Measurements from ENCODE around the gene TTC4. TPM values are rescaled to one million over a fixed set of nuclear protein-coding genes. Genes with fewer than 3 reads are reported as not detected.

The TTC4 gene
- polyA plus RNA-seq, 1 of the 3 experiments (the other 2 are of a cell fraction), result 17.9 TPM

DNA sequence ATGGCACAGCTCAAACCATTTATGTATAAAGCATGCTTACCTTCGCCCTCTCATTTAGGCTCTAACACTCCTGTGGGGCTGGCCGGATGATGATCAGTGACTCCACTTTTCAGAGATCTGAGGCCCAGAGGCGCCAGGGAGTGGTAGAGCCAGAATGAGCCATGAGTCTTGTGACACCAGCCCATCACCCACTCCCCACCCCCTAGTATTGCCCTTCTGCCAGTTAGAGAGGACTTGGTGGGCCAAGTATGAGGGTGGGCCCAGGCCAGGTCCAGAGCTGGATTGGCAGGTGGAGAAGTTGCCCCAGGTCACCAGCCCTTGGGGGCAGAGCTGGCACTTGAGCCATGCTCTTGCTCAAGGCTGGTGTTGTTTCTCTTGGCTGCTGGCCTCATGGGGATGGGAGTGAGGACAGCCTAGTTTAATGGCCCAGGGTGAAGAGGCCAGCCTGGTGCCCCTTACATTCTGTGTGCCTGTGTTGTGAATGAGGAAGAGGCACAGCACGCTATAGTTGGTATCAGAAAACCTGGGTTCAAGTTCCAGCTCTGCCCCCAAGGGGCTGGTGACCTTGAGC is 30.2 kb upstream of the TTC4 start:
- POLR2A ChIA-PET, result no interaction called here
- Histone ChIP-seq H2AFZ (ENCODE audit: low read depth) (no peak overlapping the region), H3K4me2 (no peak overlapping the region), H3K79me2 (ENCODE audit: insufficient read depth) (no peaks in the 10 kb centered on the region), H3K4me3 (ENCODE audit: low read depth in 2 of 2, low read length in 1 of 2) (no peak overlapping the region), H3K27ac (ENCODE audit: low read depth in 2 of 2, low read length in 1 of 2) (no peak overlapping the region), H3K4me1 (ENCODE audit: control insufficient read depth in 1 of 2, insufficient read depth in 2 of 2, low read depth in 1 of 2, low read length in 1 of 2) (no peaks in the 10 kb centered on the region; a peak in 1 of 4 replicates), H4K20me1 (ENCODE audit: insufficient read depth) (no peaks in the 10 kb centered on the region), H3K9me2 (no peaks in the 10 kb centered on the region), H3K9me3 (no peaks in the 10 kb centered on the region), H3K27me3 (ENCODE audit: insufficient read depth) (no peaks in the 10 kb centered on the region), H3K36me3 (replicated peaks in 1 of 2; ENCODE audit: control insufficient read depth in 1 of 2, insufficient read depth in 2 of 2, low read length in 1 of 2) (no peaks in the 10 kb centered on the region), H3F3A (replicated peaks; ENCODE audit: insufficient read depth) (no peaks in the 10 kb centered on the region), H3K9ac (no peak overlapping the region)
- WGBS (ENCODE audit: low lambda C conversion rate), result 40% methylated on average over 1 of the region's 4 CpGs
- CTCF ChIA-PET, result interaction anchor here (1.1 to 1.6 kb wide), 2 partner anchors 12 to 27 kb away, joined by 4 to 5 read pairs; no protein-coding TSS in a partner anchor
- no peak for DNase-seq
- TF ChIP-seq GATA2 (CRISPR knock-in tag; IDR thresholded peaks at IDR 0.05) (no peak), YY1 (IDR thresholded peaks at IDR 0.05; ENCODE audit: low read depth) (no peak), SMC3 (IDR thresholded peaks at IDR 0.05; ENCODE audit: low read depth, low read length) (no peak), TCF12 (IDR thresholded peaks at IDR 0.05) (no peak), GABPA (IDR thresholded peaks at IDR 0.05; ENCODE audit: low read depth) (no peak), MEF2A (IDR thresholded peaks at IDR 0.05; ENCODE audit: borderline replicate concordance, low read depth) (no peak), RXRA (IDR thresholded peaks at IDR 0.05; ENCODE audit: borderline replicate concordance, low read depth) (no peak), SIN3A (IDR thresholded peaks at IDR 0.05; ENCODE audit: borderline replicate concordance, low read depth, low read length) (no peak), POLR2AphosphoS5 (IDR thresholded peaks at IDR 0.05; ENCODE audit: low read depth, low read length) (no peak), RAD21 (IDR thresholded peaks at IDR 0.05; ENCODE audit: low read length) (no peak), TAF1 (IDR thresholded peaks at IDR 0.05; ENCODE audit: borderline replicate concordance, low read depth, low read length) (no peak), NFIC (IDR thresholded peaks at IDR 0.05; ENCODE audit: borderline replicate concordance) (no peak), JUND (IDR thresholded peaks at IDR 0.05) (no peak), EZH2phosphoT487 (IDR thresholded peaks at IDR 0.05; ENCODE audit: borderline replicate concordance, low read depth) (no peak)
- TF ChIP-seq, protein P1, sequence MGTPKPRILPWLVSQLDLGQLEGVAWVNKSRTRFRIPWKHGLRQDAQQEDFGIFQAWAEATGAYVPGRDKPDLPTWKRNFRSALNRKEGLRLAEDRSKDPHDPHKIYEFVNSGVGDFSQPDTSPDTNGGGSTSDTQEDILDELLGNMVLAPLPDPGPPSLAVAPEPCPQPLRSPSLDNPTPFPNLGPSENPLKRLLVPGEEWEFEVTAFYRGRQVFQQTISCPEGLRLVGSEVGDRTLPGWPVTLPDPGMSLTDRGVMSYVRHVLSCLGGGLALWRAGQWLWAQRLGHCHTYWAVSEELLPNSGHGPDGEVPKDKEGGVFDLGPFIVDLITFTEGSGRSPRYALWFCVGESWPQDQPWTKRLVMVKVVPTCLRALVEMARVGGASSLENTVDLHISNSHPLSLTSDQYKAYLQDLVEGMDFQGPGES (IDR thresholded peaks at IDR 0.05; ENCODE audit: low read depth, low read length), result no peak
- TF ChIP-seq, protein P2, sequence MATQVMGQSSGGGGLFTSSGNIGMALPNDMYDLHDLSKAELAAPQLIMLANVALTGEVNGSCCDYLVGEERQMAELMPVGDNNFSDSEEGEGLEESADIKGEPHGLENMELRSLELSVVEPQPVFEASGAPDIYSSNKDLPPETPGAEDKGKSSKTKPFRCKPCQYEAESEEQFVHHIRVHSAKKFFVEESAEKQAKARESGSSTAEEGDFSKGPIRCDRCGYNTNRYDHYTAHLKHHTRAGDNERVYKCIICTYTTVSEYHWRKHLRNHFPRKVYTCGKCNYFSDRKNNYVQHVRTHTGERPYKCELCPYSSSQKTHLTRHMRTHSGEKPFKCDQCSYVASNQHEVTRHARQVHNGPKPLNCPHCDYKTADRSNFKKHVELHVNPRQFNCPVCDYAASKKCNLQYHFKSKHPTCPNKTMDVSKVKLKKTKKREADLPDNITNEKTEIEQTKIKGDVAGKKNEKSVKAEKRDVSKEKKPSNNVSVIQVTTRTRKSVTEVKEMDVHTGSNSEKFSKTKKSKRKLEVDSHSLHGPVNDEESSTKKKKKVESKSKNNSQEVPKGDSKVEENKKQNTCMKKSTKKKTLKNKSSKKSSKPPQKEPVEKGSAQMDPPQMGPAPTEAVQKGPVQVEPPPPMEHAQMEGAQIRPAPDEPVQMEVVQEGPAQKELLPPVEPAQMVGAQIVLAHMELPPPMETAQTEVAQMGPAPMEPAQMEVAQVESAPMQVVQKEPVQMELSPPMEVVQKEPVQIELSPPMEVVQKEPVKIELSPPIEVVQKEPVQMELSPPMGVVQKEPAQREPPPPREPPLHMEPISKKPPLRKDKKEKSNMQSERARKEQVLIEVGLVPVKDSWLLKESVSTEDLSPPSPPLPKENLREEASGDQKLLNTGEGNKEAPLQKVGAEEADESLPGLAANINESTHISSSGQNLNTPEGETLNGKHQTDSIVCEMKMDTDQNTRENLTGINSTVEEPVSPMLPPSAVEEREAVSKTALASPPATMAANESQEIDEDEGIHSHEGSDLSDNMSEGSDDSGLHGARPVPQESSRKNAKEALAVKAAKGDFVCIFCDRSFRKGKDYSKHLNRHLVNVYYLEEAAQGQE (IDR thresholded peaks at IDR 0.05; ENCODE audit: low read depth, low read length), result no peak
- TF ChIP-seq, protein P3, sequence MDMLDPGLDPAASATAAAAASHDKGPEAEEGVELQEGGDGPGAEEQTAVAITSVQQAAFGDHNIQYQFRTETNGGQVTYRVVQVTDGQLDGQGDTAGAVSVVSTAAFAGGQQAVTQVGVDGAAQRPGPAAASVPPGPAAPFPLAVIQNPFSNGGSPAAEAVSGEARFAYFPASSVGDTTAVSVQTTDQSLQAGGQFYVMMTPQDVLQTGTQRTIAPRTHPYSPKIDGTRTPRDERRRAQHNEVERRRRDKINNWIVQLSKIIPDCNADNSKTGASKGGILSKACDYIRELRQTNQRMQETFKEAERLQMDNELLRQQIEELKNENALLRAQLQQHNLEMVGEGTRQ (IDR thresholded peaks at IDR 0.05; ENCODE audit: borderline replicate concordance, low read depth, low read length), result no peak
